Activated effector memory CD4-positive, alpha-beta T cell treated with Interleukin-2 at 50 U/mL for 16 hours (primary cell): Measurements from ENCODE around the gene BMAL2.

ENCODE experiments used
- DNase-seq: peaks from one replicate; pipeline ENCODE4 v3.0.0-alpha.2; 2020

BMAL2 gene

GRCh38 chr12:27332714-27333402, at the start of gene BMAL2:
Gene BMAL2 (plus strand): TSS chr12:27332836. CDS start chr12:27333073, 237 bp downstream.
- DNase-seq: peak; percentile 2

- no peak for DNase-seq
These were observed 48.6 kb upstream of the BMAL2 start for GRCh38 chr12:27284021-27284420.

GRCh38 chr12:27284751-27285150, 47.9 kb upstream of the BMAL2 start:
- no peak for DNase-seq

GRCh38 chr12:27285403-27285802, 47.2 kb upstream of the BMAL2 start:
- no peak for DNase-seq

- DNase-seq: no peak
These were observed 43.2 kb upstream of the BMAL2 start for GRCh38 chr12:27289414-27289813.

GRCh38 chr12:27290501-27291168, 42.0 kb upstream of the BMAL2 start:
- DNase-seq: no peak

- no peak for DNase-seq
These were observed 40.8 kb upstream of the BMAL2 start for GRCh38 chr12:27291862-27292261.

GRCh38 chr12:27292718-27293117, 39.9 kb upstream of the BMAL2 start:
- DNase-seq: no peak

- DNase-seq: no peak
These were observed 39.2 kb upstream of the BMAL2 start for GRCh38 chr12:27293463-27293862.

GRCh38 chr12:27296674-27297073, 36.0 kb upstream of the BMAL2 start:
- DNase-seq: no peak

- no peak for DNase-seq
These were observed 35.1 kb upstream of the BMAL2 start for GRCh38 chr12:27297566-27297965.

- DNase-seq: no peak
These were observed 33.5 kb upstream of the BMAL2 start for GRCh38 chr12:27299102-27299501.

GRCh38 chr12:27300226-27300625, 32.4 kb upstream of the BMAL2 start:
- DNase-seq: no peak

- no peak for DNase-seq
These were observed 29.2 kb upstream of the BMAL2 start for GRCh38 chr12:27303139-27304111.

- DNase-seq: no peak
These were observed 27.8 kb upstream of the BMAL2 start for GRCh38 chr12:27304856-27305255.

- DNase-seq: no peak
These were observed 26.8 kb upstream of the BMAL2 start for GRCh38 chr12:27305673-27306456.

GRCh38 chr12:27309293-27309994, 23.2 kb upstream of the BMAL2 start:
- no peak for DNase-seq

GRCh38 chr12:27309995-27310315, 22.7 kb upstream of the BMAL2 start:
- no peak for DNase-seq

- DNase-seq: no peak
These were observed 15.7 kb upstream of the BMAL2 start for GRCh38 chr12:27316947-27317346.

- DNase-seq: no peak
These were observed 13.2 kb upstream of the BMAL2 start for GRCh38 chr12:27319409-27319808.

GRCh38 chr12:27319848-27320247, 12.8 kb upstream of the BMAL2 start:
- no peak for DNase-seq

GRCh38 chr12:27324530-27324929, 8.1 kb upstream of the BMAL2 start:
- no peak for DNase-seq
